Left renal cortex interstitium (tissue), 4 donors: ENCODE measurements around the gene MPV17L2. TPM values are rescaled to one million over a fixed set of nuclear protein-coding genes. Genes with fewer than 3 reads are reported as not detected.

ENCODE experiments used
- DNase-seq, 4 donors: peaks; one replicate each; pipeline ENCODE4 v3.0.0-alpha.2; 2013; ENCODE audit warnings: low read depth in 4 of 4, low spot score in 2 of 4, missing footprints in 1 of 4
- polyA plus RNA-seq, 4 donors: library from polyadenylated mRNA; unstranded; fragments of 120-200 nt; gene quantifications; one replicate each; pipeline ENCODE4 v1.2.1, GENCODE V29; 2013; ENCODE audit not compliant: insufficient read length in 4 of 4

Gene MPV17L2
- polyA plus RNA-seq, 4 donors, result 8.1 to 12.1 (median 10.6) TPM

DNA sequence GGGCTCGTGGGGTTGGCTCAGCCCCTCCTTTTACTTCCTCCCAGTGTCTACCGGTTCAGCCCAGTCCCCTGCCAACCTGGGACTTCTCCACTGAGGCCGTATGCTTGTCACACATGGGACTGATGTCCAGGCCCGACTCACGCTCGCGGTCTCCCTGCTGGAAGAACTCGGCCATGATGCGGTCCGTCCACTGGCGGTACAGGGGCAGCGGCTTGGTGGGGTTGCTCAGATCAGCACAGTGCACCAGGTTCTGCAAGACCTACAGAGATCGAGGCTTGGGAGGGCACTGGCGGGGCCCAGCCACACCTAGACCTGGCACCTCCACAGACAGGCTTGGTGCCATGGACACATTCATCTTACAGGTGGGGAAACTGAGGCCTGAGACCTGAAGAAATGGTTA is 18.7 kb downstream of the MPV17L2 start:
- DNase-seq, result no peak

GRCh38 chr19:18214779-18215433 is 21.9 kb downstream of the MPV17L2 start:
- no peak for DNase-seq

- no peak for DNase-seq
Observed at GRCh38 chr19:18216789-18217188, 23.8 kb downstream of the MPV17L2 start.

DNA sequence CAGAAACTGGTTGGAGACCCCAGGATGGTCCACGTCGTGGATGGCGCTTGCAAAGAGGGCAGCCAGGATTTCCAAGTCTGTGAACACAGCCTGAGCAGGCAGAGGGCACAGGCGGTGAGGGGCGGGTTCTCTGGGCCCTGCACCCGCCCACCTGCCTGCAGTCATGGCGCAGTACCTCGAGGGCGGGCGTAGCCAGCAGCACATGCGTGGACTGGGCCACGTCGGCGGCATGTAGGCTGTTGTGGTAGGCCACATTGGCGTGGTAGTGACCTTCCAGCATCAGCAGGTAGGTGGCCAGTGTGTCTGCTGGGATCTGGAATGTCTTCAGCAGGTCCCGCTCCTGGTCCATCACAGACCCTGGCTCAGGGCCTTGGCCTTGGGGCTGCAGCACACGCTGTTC is 25.1 kb downstream of the MPV17L2 start:
- no peak for DNase-seq

DNA sequence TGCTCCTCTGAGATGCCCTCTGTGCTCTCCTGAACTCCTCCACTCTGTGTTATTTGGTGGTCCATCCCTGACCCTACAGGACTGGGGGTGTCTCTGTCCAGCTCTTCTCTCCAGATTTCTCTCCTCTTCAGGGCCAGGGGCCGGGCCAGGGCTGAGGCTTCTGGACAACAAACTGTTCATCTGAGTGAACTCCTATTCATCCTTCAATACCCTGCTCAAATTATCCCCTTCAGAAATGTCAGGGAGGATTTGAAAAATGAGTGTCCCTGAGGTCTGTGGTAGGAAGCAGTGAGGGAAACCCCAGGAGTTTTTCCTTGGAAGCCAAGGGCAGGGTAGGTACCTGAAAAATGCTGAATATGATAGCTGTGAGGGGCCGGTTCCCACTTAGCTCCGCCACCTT is 25.6 kb downstream of the MPV17L2 start:
- no peak for DNase-seq

- DNase-seq, result no peak
Observed at GRCh38 chr19:18219911-18220631, 27.1 kb downstream of the MPV17L2 start.

DNA sequence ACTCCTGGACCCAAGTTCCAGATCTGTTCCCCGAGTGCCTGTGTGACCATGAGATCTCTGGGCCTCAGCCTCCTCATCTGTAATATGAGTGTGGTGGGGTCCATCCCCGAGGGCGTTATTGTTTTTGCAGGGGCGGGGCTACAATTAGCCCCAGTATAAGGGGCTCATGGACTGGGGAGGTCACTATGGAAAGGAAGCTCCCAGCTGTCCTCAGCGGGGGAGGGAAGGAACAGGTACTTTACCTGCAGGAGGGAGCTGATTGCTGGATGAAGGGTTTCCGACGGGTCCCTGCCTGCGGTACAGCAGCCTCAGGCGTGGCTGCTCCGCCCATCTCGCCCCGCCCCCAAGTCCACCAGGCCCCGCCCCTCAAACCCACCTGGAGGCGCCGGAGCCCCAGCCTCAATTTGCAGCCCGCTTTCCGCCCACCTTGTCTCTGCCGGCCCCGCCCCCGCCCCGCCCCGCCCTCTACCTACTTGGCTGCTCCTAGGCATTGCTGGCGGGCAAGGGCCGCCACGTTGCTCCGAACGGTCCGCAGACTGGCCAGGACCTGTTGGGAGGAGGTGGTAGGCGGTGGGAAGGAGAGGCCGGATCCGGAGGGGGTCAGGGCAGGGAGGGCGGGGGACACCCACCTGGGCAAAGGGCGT is 27.7 kb downstream of the MPV17L2 start:
- no peak for DNase-seq

GRCh38 chr19:18221815-18222725 is 29.1 kb downstream of the MPV17L2 start:
- no peak for DNase-seq

- no peak for DNase-seq
Observed at GRCh38 chr19:18223860-18224524, 31.0 kb downstream of the MPV17L2 start.

- peak; percentile 85 to 95 (median 92) for DNase-seq
Observed at GRCh38 chr19:18224525-18225354, 31.7 kb downstream of the MPV17L2 start.

DNA sequence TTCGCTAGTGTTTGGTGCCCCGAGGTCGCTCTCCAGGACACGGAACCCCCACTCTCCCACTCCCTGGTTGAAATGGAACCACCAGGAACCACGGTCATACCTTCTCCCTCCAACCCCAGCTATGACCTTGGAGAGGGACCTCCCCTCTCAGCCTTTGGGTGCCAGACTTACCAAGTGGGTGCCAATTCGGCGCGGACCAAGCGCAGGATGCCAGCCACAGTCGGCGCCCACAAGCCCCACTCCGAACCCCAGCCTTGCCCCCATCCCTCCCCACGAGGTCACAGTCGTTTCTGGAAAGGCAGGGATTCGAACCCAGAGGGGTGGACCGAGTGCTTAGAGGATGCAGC is 32.3 kb downstream of the MPV17L2 start:
- no peak for DNase-seq

- no peak for DNase-seq
Observed at GRCh38 chr19:18225702-18226468, 32.9 kb downstream of the MPV17L2 start, which contains the start of gene PDE4C. Gene PDE4C, minus strand, starts transcription at chr19:18226438. Its CDS starts 23 bp downstream, at chr19:18226415.

- DNase-seq, result no peak
Observed at GRCh38 chr19:18226956-18227780, 34.1 kb downstream of the MPV17L2 start.

DNA sequence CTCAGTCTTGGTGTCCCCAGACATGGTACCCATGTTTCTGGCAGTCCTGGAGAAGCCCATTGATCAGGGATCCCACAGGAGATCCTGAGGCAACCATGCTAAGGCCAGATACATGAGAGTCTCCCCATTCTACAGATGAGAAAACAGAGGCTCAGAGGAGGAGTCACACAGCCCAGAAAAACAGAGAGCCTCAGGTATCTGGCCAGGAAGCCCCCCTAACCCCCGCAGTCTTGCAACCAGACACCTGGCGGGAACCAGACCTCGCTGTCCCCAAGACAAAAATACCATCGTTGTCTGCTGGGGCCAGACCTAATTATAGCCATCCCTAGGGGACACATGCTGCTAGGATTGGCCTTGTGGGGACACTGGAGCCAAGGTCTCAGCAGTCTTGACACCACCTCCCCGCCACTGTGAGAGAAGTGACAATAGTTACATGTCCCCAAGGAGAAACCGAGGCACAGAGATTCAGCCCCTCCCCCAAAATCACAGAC is 34.8 kb downstream of the MPV17L2 start:
- no peak for DNase-seq

DNA sequence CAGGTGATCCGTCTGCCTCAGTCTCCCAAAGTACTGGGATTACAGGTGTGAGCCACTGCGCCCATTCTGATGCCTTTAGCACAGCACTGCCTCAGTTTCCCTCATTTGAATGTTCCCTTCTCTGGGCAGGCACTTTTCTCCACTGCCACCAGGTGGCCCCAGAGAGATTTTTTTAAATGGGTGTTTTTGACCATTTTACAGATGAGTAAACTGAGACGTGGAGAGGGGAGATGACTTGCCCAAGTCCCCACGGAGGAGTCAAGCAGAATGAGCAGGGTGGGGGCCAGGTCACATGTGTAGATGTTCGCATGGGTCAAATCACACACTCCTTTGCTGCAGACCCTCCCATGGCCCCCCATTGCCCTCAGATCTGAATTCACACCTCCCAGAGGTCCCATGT is 36.5 kb downstream of the MPV17L2 start:
- no peak for DNase-seq

- DNase-seq, result no peak
Observed at GRCh38 chr19:18229915-18230314, 36.9 kb downstream of the MPV17L2 start.

- no peak for DNase-seq
Observed at GRCh38 chr19:18230941-18231734, 38.1 kb downstream of the MPV17L2 start.
